ENCODE measurements around the gene PDZRN3. TPM values are rescaled to one million over a fixed set of nuclear protein-coding genes. Genes with fewer than 3 reads are reported as not detected.

PDZRN3 gene
- total RNA-seq, 1 donor from 2014 or later: 23.9 TPM

- H3K9me3 ChIP-seq: no peaks in the 10 kb centered on the region
- H3K27me3 ChIP-seq: no peaks in the 10 kb centered on the region
- intact Hi-C loops (cut with DNase I): no loop called here
- TF ChIP-seq, protein P1, sequence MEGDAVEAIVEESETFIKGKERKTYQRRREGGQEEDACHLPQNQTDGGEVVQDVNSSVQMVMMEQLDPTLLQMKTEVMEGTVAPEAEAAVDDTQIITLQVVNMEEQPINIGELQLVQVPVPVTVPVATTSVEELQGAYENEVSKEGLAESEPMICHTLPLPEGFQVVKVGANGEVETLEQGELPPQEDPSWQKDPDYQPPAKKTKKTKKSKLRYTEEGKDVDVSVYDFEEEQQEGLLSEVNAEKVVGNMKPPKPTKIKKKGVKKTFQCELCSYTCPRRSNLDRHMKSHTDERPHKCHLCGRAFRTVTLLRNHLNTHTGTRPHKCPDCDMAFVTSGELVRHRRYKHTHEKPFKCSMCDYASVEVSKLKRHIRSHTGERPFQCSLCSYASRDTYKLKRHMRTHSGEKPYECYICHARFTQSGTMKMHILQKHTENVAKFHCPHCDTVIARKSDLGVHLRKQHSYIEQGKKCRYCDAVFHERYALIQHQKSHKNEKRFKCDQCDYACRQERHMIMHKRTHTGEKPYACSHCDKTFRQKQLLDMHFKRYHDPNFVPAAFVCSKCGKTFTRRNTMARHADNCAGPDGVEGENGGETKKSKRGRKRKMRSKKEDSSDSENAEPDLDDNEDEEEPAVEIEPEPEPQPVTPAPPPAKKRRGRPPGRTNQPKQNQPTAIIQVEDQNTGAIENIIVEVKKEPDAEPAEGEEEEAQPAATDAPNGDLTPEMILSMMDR (IDR thresholded peaks at IDR 0.05): no peak
- ATAC-seq (no peak), DNase-seq (no peak)
- no peaks in the 10 kb centered on the region for H3K4me1 ChIP-seq
- no peak overlapping the region for H3K27ac ChIP-seq
- no peaks in the 10 kb centered on the region for H3K36me3 ChIP-seq
- no peak overlapping the region for H3K4me3 ChIP-seq
These were observed 175.9 kb downstream of the PDZRN3 start for GRCh38 chr3:73448761-73449301.

DNA sequence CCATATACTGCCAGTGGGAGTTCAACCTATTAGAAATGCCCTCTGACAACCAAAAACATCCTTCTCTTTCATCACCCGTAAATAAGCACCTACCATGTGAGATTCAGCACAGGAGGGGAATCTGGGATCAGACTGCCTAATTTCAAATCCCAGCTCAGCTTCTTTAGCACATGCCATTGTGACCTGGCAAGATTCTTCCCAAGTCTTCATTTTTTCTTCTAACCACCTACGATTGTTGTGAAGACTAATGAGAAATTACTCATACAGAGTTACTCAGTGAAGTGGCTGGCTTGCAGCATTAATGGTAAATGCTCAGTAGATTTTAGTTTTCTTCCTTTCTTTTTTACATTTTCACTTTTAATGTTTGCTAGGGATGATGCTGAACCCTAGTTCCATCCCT, 176.7 kb downstream of the PDZRN3 start:
- intact Hi-C loops (cut with DNase I): no loop called here
- Histone ChIP-seq H3K27ac (no peak overlapping the region), H3K4me3 (no peak overlapping the region)

GRCh38 chr3:73447111-73447510, 177.6 kb downstream of the PDZRN3 start:
- H3K27ac ChIP-seq: no peak overlapping the region
- intact Hi-C loops (cut with DNase I): no loop called here

More for the DNA sequence above, 176.7 kb downstream of the PDZRN3 start:
- H3K4me1 ChIP-seq: no peaks in the 10 kb centered on the region
- no peaks in the 10 kb centered on the region for H3K36me3 ChIP-seq
- no peak for DNase-seq
- TF ChIP-seq, protein P1 (IDR thresholded peaks at IDR 0.05): no peak
- no peak for ATAC-seq
- no peaks in the 10 kb centered on the region for H3K9me3 ChIP-seq
- H3K27me3 ChIP-seq: no peaks in the 10 kb centered on the region

DNA sequence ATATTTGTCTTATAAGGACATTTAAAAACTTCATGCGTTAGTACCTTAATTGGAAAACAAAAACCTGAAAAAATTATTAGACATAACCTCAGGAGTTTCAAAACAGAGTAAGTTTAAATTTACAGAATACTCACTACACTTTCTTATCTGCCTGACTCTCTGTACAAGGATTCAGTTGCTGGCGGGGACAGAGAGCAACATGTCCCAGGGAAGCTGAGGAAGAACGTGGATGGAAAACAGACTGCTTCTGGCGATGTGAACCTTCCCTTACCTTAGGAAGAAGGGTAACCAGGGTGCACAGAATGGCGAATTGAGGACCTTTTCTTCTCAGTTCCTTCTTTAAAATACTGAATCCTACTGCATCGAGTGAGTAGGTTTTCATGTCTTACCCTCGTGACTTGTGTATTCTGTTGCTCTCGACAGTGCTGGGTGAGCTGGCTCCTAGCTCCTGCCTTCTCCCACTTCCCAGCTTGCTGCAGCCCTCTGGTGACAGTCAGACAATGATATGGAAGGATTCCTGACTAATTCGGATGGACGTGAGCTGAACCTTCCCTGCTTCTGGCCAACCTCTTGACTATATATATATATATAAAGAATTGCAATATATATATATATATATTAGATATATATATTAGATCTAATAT, 178.2 kb downstream of the PDZRN3 start:
- Histone ChIP-seq H3K4me1 (no peaks in the 10 kb centered on the region), H3K27ac (no peak overlapping the region), H3K27me3 (no peaks in the 10 kb centered on the region), H3K4me3 (no peak overlapping the region), H3K36me3 (no peaks in the 10 kb centered on the region), H3K9me3 (no peaks in the 10 kb centered on the region)
- intact Hi-C loops (cut with DNase I): no loop called here
- TF ChIP-seq, protein P1 (IDR thresholded peaks at IDR 0.05): no peak
- no peak for DNase-seq
- no peak for ATAC-seq

More at GRCh38 chr3:73447111-73447510, 177.6 kb downstream of the PDZRN3 start:
- H3K4me3 ChIP-seq: no peak overlapping the region
- H3K36me3 ChIP-seq: no peaks in the 10 kb centered on the region
- DNase-seq (no peak), ATAC-seq (peak; percentile 59)
- TF ChIP-seq, protein P1 (IDR thresholded peaks at IDR 0.05): no peak
- no peaks in the 10 kb centered on the region for H3K27me3 ChIP-seq
- no peaks in the 10 kb centered on the region for H3K4me1 ChIP-seq
- H3K9me3 ChIP-seq: no peaks in the 10 kb centered on the region

DNA sequence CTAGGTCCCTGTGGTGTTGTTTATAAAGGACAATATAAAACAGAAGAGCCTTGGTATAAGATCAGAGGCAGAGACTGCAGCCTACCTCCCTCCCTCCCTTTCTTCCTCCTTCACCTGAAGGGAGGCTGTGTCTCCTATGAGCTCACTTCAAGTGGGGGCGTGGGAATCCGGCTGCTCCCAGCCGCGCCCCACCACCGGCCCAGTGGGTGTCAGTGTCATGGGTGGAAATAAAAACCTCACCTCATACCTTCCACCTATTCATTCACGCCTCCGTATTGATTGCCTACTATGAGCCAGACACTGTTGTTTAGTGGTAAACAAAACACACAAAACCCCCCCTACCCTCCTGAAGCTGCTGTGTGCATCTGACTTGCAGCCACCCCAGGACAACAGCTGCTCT, 181.9 kb downstream of the PDZRN3 start:
- Histone ChIP-seq H3K4me3 (no peak overlapping the region), H3K27me3 (no peaks in the 10 kb centered on the region), H3K36me3 (no peaks in the 10 kb centered on the region), H3K27ac (no peak overlapping the region), H3K4me1 (no peaks in the 10 kb centered on the region), H3K9me3 (no peaks in the 10 kb centered on the region)
- no peak for ATAC-seq
- no peak for DNase-seq
- intact Hi-C loops (cut with DNase I): no loop called here
- TF ChIP-seq, protein P1 (IDR thresholded peaks at IDR 0.05): no peak
